CD4-positive, alpha-beta T cell treated with Interleukin-12 subunit alpha and Interleukin-12 subunit beta, for 1 hour (primary cell): ENCODE measurements around the gene MC1R.
"Not testable (repeated sequence)": the region's sequence is repeated elsewhere in the genome, so short reads cannot be mapped to it uniquely, and the experiment has no call there.

Source experiments
- DNase-seq: peaks from one replicate; pipeline ENCODE4 v3.0.0-alpha.2; 2020

MC1R gene

DNA sequence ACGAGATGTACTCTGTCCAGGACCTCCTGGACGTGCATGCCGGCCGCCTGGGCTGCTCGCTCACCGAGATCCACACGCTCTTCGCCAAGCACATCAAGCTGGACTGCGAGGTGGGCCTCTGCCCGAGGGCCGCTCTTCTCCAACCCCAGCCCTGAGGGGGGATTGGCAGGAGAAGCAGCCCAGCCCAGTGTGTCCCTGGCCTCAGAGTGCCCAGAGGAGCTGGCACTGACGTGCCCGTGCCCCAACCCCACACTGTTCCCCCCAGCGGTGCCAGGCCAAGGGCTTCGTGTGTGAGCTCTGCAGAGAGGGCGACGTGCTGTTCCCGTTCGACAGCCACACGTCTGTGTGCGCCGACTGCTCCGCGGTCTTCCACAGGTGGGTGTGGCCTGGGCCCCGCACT is 45.5 kb downstream of the MC1R start:
- DNase-seq, result no peak

DNA sequence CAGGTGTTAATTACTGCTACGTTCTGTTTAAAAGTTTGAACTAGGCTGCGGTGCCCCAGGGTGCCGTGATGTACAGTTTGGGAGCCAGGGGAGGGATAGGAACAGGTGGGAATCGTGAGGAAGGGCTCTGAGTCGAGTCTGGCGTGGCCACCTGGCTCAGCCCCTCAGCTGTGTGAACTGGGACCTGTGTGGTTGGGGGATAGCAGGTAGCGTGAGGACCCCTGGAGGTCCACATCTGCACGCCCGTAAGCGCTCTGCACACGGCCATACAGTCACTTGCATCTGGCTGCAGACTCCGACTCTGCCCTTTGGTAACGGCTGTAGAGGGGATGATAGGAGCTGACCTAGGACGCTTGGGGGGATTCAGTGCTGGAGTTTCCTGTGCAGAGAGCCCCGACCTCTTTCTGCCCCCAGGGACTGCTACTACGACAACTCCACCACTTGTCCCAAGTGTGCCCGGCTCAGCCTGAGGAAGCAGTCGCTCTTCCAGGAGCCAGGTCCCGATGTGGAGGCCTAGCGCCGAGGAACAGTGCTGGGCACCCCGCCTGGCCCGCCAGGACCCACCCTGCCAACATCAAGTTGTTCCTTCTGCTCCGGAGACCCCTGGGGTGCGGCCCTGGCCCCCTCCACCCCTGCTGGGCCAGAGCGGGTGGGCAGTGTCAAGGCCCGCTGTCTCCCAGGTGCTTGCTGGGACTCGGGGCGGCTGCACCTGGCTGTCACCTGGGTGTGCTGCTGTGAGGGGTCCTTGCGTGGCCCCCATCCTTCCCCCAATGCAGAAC is 47.0 kb downstream of the MC1R start:
- no peak for DNase-seq

DNA sequence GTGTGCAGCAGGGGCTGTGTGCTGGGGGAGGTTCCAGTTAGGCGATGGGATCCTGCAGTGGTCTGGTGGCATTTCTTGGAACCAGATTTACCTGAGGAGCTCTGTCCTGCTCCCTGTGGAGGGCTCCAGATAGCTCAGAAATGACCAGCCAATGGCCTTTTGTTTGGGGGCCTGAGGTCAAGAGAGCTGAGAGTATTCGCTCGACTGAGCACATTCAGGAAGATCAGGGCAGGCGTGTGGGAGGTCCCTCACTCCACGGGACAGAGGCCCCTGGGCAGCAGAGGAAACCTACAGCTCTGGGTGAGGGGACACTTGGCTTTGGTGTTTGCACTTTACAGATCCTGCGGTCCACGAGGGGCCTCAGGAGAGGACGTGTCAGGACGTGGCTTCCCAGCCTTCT is 48.1 kb downstream of the MC1R start:
- DNase-seq, result no peak

DNA sequence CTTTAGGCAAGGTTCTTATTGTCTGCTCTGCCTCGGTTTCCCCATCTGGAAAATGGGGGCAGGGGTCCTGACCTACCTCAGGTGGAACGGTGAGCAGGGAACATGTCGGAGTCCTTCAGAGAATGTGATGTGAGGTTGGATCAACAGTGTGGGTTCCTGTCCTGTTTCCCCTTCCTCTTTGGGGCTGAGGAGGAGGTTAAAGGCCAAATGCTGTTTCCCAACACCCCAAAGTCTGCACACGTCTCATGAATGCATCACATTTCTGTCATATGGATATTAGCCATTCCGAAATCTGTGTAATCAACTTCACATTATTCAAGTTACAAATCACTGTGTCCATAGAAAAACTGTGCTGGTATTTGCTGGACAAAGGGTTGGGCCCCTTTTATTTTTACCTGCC is 48.8 kb downstream of the MC1R start:
- DNase-seq, result not testable (repeated sequence)

DNA sequence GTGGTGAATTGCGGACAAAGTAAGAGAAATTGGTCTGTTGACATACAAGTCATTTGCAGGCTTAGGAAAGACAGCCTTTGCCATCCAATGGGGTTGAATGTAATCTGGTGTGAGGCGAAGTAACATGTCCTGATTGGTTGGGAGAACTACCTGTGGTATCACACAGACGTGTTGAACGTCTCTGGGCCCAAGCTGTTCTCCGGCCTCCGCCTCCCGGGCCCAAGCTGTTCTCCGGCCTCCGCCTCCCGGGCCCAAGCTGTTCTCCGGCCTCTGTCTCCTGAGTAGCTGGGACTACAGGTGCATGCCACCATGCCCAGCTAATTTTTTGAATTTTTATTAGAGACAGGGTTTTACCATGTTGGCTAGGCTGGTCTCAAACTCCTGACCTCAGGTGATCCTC is 49.4 kb downstream of the MC1R start:
- not testable (repeated sequence) for DNase-seq

DNA sequence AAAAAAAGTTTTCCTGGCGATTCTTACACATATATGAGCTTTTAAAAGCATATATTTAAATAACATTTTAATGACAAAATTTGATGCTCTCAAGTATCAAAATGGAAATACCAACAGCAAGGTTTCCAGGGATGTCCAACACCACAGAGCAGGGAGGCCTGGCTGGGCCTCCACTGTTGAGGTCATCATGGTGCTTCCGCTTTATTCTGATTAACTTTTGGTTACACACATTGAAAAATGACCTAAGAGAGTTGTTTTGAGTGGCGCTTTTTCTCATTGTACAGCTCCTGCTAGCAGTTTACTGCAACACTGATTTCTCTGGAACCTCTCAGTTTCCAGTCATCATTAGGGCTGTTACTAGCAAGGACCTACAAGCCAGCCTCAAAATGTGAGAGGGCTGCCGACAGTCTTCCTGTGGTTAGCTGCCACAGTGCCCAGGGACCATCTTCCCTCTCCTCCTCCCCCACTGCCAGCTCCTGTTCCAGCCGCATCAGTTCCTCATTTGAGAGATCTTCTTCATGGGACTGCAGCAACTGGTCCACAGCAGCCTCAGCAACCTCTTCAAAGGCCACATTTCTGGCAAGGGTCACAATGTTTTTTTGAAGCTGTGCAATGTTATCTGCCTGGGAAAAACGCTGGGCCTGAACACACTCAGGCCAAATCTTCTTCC is 51.2 kb downstream of the MC1R start:
- DNase-seq, result no peak
